ENCODE data around the gene SMG6.

SMG6 gene

DNA sequence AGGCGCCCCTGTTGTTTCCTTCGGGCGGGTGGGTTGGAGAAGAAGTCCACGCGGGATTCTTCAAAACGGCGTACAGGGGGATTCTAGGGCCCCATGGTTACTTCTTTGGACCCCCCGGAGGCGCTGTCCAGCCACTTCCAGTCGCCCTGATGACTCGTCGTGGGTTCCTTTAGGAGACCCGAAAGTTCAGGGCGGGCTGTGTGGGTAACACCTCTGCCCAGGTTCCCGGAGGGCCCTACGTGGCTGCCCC lies 249.4 kb downstream of the SMG6 start:
- Histone ChIP-seq H3K36me3 (replicated peaks; ENCODE audit: low read depth, low read length) (no peaks in the 10 kb centered on the region), H3K27me3 (ENCODE audit: low read depth, low read length) (no peaks in the 10 kb centered on the region), H3K4me3 (ENCODE audit: low read length) (peak overlapping the region; percentile 84), H2AFZ (ENCODE audit: low read depth, low read length) (no peak overlapping the region), H3K4me2 (ENCODE audit: low read length) (peak overlapping the region; percentile 77), H3K27ac (ENCODE audit: low read length) (no peak overlapping the region), H3K9ac (ENCODE audit: low read length) (no peak overlapping the region), H3K9me3 (ENCODE audit: insufficient read depth, low read length) (no peaks in the 10 kb centered on the region), H3K79me2 (ENCODE audit: low read length) (no peaks in the 10 kb centered on the region), H3K4me1 (ENCODE audit: low read length) (peaks cover 10% of the 10 kb centered on the region; the same call in 1 of the 2 replicates), H4K20me1 (ENCODE audit: insufficient read depth, low read length) (no peaks in the 10 kb centered on the region)
- TF ChIP-seq EZH2phosphoT487 (IDR thresholded peaks at IDR 0.05; ENCODE audit: low read depth), result no peak
- TF ChIP-seq, protein P1, sequence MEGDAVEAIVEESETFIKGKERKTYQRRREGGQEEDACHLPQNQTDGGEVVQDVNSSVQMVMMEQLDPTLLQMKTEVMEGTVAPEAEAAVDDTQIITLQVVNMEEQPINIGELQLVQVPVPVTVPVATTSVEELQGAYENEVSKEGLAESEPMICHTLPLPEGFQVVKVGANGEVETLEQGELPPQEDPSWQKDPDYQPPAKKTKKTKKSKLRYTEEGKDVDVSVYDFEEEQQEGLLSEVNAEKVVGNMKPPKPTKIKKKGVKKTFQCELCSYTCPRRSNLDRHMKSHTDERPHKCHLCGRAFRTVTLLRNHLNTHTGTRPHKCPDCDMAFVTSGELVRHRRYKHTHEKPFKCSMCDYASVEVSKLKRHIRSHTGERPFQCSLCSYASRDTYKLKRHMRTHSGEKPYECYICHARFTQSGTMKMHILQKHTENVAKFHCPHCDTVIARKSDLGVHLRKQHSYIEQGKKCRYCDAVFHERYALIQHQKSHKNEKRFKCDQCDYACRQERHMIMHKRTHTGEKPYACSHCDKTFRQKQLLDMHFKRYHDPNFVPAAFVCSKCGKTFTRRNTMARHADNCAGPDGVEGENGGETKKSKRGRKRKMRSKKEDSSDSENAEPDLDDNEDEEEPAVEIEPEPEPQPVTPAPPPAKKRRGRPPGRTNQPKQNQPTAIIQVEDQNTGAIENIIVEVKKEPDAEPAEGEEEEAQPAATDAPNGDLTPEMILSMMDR (IDR thresholded peaks at IDR 0.05; ENCODE audit: low read depth, low read length), result no peak

DNA sequence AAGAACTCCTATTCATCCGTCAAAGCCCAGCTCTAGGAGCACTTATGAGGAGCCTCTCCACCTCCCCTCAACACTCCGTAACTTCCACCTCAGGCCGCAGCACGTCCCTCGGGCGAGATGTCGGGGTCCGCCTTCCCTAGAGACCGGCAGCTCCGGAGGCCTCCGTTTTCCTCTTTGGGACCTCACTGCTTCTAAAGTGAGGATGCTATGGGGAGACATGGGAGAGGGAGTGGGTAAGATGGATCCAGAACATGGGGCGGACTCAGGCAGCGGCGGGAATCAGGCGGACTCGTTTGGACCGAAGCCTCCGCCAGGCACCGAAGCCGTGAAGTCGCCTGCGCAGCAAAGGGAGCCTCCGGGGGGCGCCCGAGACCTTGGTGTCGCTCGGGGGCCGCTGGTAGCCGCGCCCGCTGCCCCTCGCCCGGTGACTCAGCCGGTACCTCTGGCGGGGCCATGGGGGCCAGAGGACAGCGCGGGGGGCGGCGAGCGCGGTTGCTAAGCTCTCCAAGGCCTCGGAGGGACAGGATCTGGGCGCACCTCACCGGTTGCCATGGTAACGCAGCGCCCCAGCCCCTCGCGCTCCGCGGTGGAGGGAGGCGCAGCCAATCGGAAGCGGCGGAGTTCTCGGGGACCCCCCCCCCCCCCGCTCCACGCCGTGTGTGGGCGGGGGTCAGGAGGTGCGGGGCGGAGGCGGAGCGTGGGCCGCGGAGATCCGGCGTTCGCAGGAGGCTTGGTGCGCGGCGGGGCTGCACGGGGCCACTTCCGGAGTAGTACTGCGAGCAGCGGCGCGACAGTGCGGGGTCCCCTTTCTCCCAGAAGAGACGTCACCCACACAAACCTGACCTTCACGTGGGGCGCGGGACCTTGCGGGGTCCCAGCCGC lies 250.0 kb downstream of the SMG6 start:
- no peaks in the 10 kb centered on the region for H3K27me3 ChIP-seq (ENCODE audit: low read depth, low read length)
- H3K9ac ChIP-seq (ENCODE audit: low read length), result peak overlapping the region; percentile 32; the same call in 1 of the 2 replicates
- TF ChIP-seq, protein P1 (IDR thresholded peaks at IDR 0.05; ENCODE audit: low read depth, low read length), result peak; percentile 67
- no peak for TF ChIP-seq EZH2phosphoT487 (IDR thresholded peaks at IDR 0.05; ENCODE audit: low read depth)
- H3K9me3 ChIP-seq (ENCODE audit: insufficient read depth, low read length), result no peaks in the 10 kb centered on the region
- peak overlapping the region; percentile 77 for H3K4me2 ChIP-seq (ENCODE audit: low read length)
- peak overlapping the region; percentile 84 for H3K4me3 ChIP-seq (ENCODE audit: low read length)
- H3K27ac ChIP-seq (ENCODE audit: low read length), result no peak overlapping the region
- H2AFZ ChIP-seq (ENCODE audit: low read depth, low read length), result no peak overlapping the region
- no peaks in the 10 kb centered on the region for H4K20me1 ChIP-seq (ENCODE audit: insufficient read depth, low read length)
- no peaks in the 10 kb centered on the region for H3K36me3 ChIP-seq (replicated peaks; ENCODE audit: low read depth, low read length)
- no peaks in the 10 kb centered on the region for H3K79me2 ChIP-seq (ENCODE audit: low read length)
- peaks cover 13% of the 10 kb centered on the region; the same call in 1 of the 2 replicates for H3K4me1 ChIP-seq (ENCODE audit: low read length)

DNA sequence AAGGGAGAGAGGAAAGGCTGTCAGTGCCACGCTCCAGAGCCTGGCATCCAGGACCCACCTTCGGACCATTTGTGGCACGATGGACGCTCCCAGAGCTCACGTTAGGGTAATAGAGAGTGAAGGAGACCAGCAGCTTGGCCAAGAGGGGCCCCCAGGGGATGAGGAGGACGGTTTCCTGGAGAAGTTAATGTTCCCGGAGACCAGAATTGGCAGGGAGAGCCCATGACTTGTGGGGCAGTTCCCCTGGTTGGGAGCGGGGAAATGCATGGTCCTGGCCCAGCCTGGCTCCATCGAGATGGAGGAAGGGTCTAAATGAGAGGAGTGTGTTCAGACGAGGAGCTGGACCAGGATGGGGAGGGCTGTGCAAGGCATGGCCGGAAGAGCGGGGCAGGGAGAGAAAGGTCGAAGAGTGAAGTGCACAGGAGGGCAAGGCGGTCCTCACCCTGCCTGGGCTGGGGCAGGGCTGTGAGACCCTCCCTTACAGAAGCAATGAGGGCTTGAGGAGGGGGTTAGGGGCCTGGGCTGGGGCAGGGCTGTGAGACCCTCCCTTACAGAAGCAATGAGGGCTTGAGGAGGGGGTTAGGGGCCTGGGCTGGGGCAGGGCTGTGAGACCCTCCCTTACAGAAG lies 251.5 kb downstream of the SMG6 start:
- no peak overlapping the region for H3K4me2 ChIP-seq (ENCODE audit: low read length)
- H3K4me1 ChIP-seq (ENCODE audit: low read length), result peaks cover 13% of the 10 kb centered on the region; the same call in 1 of the 2 replicates
- H3K27me3 ChIP-seq (ENCODE audit: low read depth, low read length), result no peaks in the 10 kb centered on the region
- H2AFZ ChIP-seq (ENCODE audit: low read depth, low read length), result no peak overlapping the region
- no peak overlapping the region for H3K4me3 ChIP-seq (ENCODE audit: low read length)
- no peaks in the 10 kb centered on the region for H3K9me3 ChIP-seq (ENCODE audit: insufficient read depth, low read length)
- H3K27ac ChIP-seq (ENCODE audit: low read length), result no peak overlapping the region
- H3K79me2 ChIP-seq (ENCODE audit: low read length), result no peaks in the 10 kb centered on the region
- H4K20me1 ChIP-seq (ENCODE audit: insufficient read depth, low read length), result no peaks in the 10 kb centered on the region
- TF ChIP-seq EZH2phosphoT487 (IDR thresholded peaks at IDR 0.05; ENCODE audit: low read depth), result no peak
- TF ChIP-seq, protein P1 (IDR thresholded peaks at IDR 0.05; ENCODE audit: low read depth, low read length), result no peak
- H3K9ac ChIP-seq (ENCODE audit: low read length), result no peak overlapping the region
- H3K36me3 ChIP-seq (replicated peaks; ENCODE audit: low read depth, low read length), result no peaks in the 10 kb centered on the region
